KMS-11 (cell line): ENCODE results near the gene KATNB1.

ENCODE experiments used
- H2AFZ ChIP-seq: fragments of 200-600 bp; sonication (generic); 2 replicates; pipeline ENCODE4 v1.6.1; 2016; ENCODE audit warnings: antibody characterized with exemption, mixed run types, low read depth
- H3K27ac ChIP-seq: fragments of 200-600 bp; sonication (generic); 2 replicates; pipeline ENCODE4 v1.6.1; 2016; ENCODE audit warnings: mild to moderate bottlenecking, mixed run types
- H3K27me3 ChIP-seq: fragments of 200-600 bp; sonication (generic); 2 replicates; pipeline ENCODE4 v1.6.1; 2017; ENCODE audit warnings: mild to moderate bottlenecking, low read depth, mixed run types, moderate library complexity; ENCODE audit not compliant: insufficient read depth
- H3K36me3 ChIP-seq: fragments of 200-600 bp; sonication (generic); 2 replicates; pipeline ENCODE4 v1.6.1; 2017; ENCODE audit warnings: mild to moderate bottlenecking, mixed run types; ENCODE audit not compliant: insufficient read depth
- H3K4me1 ChIP-seq: fragments of 200-600 bp; sonication (generic); 2 replicates; pipeline ENCODE4 v1.6.1; 2016; ENCODE audit warnings: mild to moderate bottlenecking, low read depth, mixed run types; ENCODE audit not compliant: poor library complexity, severe bottlenecking
- H3K4me2 ChIP-seq: fragments of 200-600 bp; sonication (generic); 2 replicates; pipeline ENCODE4 v1.7.0; 2016; ENCODE audit warnings: mild to moderate bottlenecking, mixed run types
- H3K4me3 ChIP-seq: fragments of 200-600 bp; sonication (generic); IDR thresholded peaks from 2 replicates; pipeline ENCODE4 v1.6.1; 2017; ENCODE audit warnings: low read depth, low read length, mixed read lengths; ENCODE audit not compliant: insufficient read depth
- H3K79me2 ChIP-seq: fragments of 200-600 bp; sonication (generic); 2 replicates; pipeline ENCODE4 v1.6.1; 2016; ENCODE audit warnings: low read depth, mixed run types; ENCODE audit not compliant: insufficient read depth
- H3K9ac ChIP-seq: fragments of 200-600 bp; sonication (generic); 2 replicates; pipeline ENCODE4 v1.6.1; 2016; ENCODE audit warnings: mild to moderate bottlenecking, mixed run types
- H4K20me1 ChIP-seq: fragments of 200-600 bp; sonication (generic); 2 replicates; pipeline ENCODE4 v1.6.1; 2016; ENCODE audit warnings: mild to moderate bottlenecking, mixed run types; ENCODE audit not compliant: insufficient read depth
- CTCF ChIP-seq: fragments of 200-600 bp; sonication (generic); conservative IDR thresholded peaks from 2 replicates; pipeline ENCODE4 v1.6.1; 2017; ENCODE audit warnings: low read depth, mild to moderate bottlenecking, antibody characterized with exemption, low read length, moderate library complexity, mixed read lengths

The KATNB1 gene

GRCh38 chr16:57759131-57759530 lies 23.6 kb downstream of the KATNB1 start:
- Histone ChIP-seq H3K9ac (no peak overlapping the region), H3K4me1 (peaks cover 7% of the 10 kb centered on the region), H3K36me3 (no peaks in the 10 kb centered on the region), H3K27ac (no peak overlapping the region), H2AFZ (no peak overlapping the region), H4K20me1 (no peaks in the 10 kb centered on the region), H3K27me3 (no peaks in the 10 kb centered on the region), H3K4me3 (no peak overlapping the region), H3K79me2 (no peaks in the 10 kb centered on the region), H3K4me2 (no peak overlapping the region)
- TF ChIP-seq CTCF, result no peak

GRCh38 chr16:57759541-57760356 lies 24.2 kb downstream of the KATNB1 start:
- Histone ChIP-seq H3K9ac (no peak overlapping the region), H3K36me3 (no peaks in the 10 kb centered on the region)

GRCh38 chr16:57760357-57761160 lies 25.0 kb downstream of the KATNB1 start:
- peaks cover 10% of the 10 kb centered on the region for H3K4me1 ChIP-seq
- no peak for TF ChIP-seq CTCF
- no peaks in the 10 kb centered on the region for H3K79me2 ChIP-seq
- H3K27me3 ChIP-seq, result no peaks in the 10 kb centered on the region
- H2AFZ ChIP-seq, result no peak overlapping the region
- no peaks in the 10 kb centered on the region for H4K20me1 ChIP-seq
- H3K4me3 ChIP-seq, result no peak overlapping the region
- H3K9ac ChIP-seq, result no peak overlapping the region
- no peak overlapping the region for H3K4me2 ChIP-seq
- no peaks in the 10 kb centered on the region for H3K36me3 ChIP-seq
- H3K27ac ChIP-seq, result no peak overlapping the region

More at GRCh38 chr16:57759541-57760356, 24.2 kb downstream of the KATNB1 start:
- no peak for TF ChIP-seq CTCF
- peaks cover 10% of the 10 kb centered on the region for H3K4me1 ChIP-seq
- no peaks in the 10 kb centered on the region for H4K20me1 ChIP-seq
- no peak overlapping the region for H2AFZ ChIP-seq
- no peaks in the 10 kb centered on the region for H3K27me3 ChIP-seq
- no peak overlapping the region for H3K4me2 ChIP-seq
- H3K4me3 ChIP-seq, result no peak overlapping the region
- no peaks in the 10 kb centered on the region for H3K79me2 ChIP-seq
- H3K27ac ChIP-seq, result no peak overlapping the region

GRCh38 chr16:57761301-57761700 lies 25.7 kb downstream of the KATNB1 start:
- no peaks in the 10 kb centered on the region for H3K36me3 ChIP-seq
- no peak overlapping the region for H3K27ac ChIP-seq
- H3K4me3 ChIP-seq, result no peak overlapping the region
- no peak for TF ChIP-seq CTCF
- no peaks in the 10 kb centered on the region for H3K79me2 ChIP-seq
- H2AFZ ChIP-seq, result no peak overlapping the region
- H4K20me1 ChIP-seq, result no peaks in the 10 kb centered on the region
- peaks cover 10% of the 10 kb centered on the region for H3K4me1 ChIP-seq
- H3K4me2 ChIP-seq, result no peak overlapping the region
- no peaks in the 10 kb centered on the region for H3K27me3 ChIP-seq
- H3K9ac ChIP-seq, result no peak overlapping the region
